ENCODE data around the gene INTS11.

DNA sequence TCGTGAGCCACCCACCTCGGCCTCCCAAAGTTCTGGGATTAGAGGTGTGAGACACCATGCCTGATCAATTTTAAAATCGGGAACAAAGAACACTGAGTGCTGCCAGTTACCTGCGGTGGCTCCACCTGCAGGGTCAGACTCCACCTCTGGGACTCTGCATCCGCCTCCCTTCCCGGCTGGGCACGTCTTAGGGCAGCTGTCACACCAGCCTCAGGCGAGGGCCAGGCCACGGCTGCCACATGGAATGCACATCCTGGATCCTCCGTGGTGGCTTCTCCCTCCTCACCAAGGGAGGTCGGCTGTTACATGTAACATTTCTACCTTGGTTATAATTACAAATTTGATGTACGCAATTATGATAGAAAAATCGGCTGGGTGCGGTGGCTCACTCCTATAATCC lies 39.8 kb upstream of the INTS11 start:
- TF ChIP-seq POLR2AphosphoS5 (IDR thresholded peaks at IDR 0.05), result no peak
- TF ChIP-seq, protein P1, sequence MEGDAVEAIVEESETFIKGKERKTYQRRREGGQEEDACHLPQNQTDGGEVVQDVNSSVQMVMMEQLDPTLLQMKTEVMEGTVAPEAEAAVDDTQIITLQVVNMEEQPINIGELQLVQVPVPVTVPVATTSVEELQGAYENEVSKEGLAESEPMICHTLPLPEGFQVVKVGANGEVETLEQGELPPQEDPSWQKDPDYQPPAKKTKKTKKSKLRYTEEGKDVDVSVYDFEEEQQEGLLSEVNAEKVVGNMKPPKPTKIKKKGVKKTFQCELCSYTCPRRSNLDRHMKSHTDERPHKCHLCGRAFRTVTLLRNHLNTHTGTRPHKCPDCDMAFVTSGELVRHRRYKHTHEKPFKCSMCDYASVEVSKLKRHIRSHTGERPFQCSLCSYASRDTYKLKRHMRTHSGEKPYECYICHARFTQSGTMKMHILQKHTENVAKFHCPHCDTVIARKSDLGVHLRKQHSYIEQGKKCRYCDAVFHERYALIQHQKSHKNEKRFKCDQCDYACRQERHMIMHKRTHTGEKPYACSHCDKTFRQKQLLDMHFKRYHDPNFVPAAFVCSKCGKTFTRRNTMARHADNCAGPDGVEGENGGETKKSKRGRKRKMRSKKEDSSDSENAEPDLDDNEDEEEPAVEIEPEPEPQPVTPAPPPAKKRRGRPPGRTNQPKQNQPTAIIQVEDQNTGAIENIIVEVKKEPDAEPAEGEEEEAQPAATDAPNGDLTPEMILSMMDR (IDR thresholded peaks at IDR 0.05 in 8 of 11, conservative IDR thresholded peaks at IDR 0.05 in 3 of 11), result no peak
